ENCODE results near the gene NNMT.

GRCh38 chr11:114297806-114298709 is 1.9 kb downstream of the NNMT start:
- TF ChIP-seq CTCF (IDR thresholded peaks at IDR 0.05; ENCODE audit: insufficient read depth, low read depth, low read length) (no peak), EZH2 (IDR thresholded peaks at IDR 0.05; ENCODE audit: insufficient read depth, low read length) (no peak)
